ENCODE data around the gene BIN2. TPM values are rescaled to one million over a fixed set of nuclear protein-coding genes. Genes with fewer than 3 reads are reported as not detected.

The BIN2 gene
- total and polyA plus RNA-seq, 2 of the 13 experiments (the other 11 are each of a cell fraction or from before 2014, with no cell fraction given) = not detected

GRCh38 chr12:51238510-51239334 is 85.3 kb downstream of the BIN2 start, which contains the start of gene DAZAP2 (continued):
- TF ChIP-seq ZBTB33 (CRISPR knock-in tag; IDR thresholded peaks at IDR 0.05) = no peak
- peak; percentile 90 for TF ChIP-seq SP4 (CRISPR knock-in tag; IDR thresholded peaks at IDR 0.05)
- TF ChIP-seq DBP (CRISPR knock-in tag; IDR thresholded peaks at IDR 0.05; ENCODE audit: not compliant biosample characterization) = peak; percentile 60
- TF ChIP-seq SNAI1 (CRISPR knock-in tag; IDR thresholded peaks at IDR 0.05; ENCODE audit: borderline replicate concordance) = no peak
- no peak for TF ChIP-seq ZNF34 (CRISPR knock-in tag; IDR thresholded peaks at IDR 0.05; ENCODE audit: borderline replicate concordance)
- TF ChIP-seq ZNF740 (CRISPR knock-in tag; IDR thresholded peaks at IDR 0.05) = peak; percentile 99
- TF ChIP-seq ZNF17 (CRISPR knock-in tag; IDR thresholded peaks at IDR 0.05) = no peak
- TF ChIP-seq NFYC (CRISPR knock-in tag; IDR thresholded peaks at IDR 0.05) = peak; percentile 96
- TF ChIP-seq PRPF4 (IDR thresholded peaks at IDR 0.05; ENCODE audit: low read depth, low read length, poor library complexity, severe bottlenecking) = no peak
- peak; percentile 67; the same call in 1 of the 2 replicates for TF ChIP-seq ZNF800 (CRISPR knock-in tag; IDR thresholded peaks at IDR 0.05)
- peak; percentile 29; the same call in 1 of the 2 replicates for TF ChIP-seq ATF3 (CRISPR knock-in tag; IDR thresholded peaks at IDR 0.05)
- TF ChIP-seq NR0B2 (CRISPR knock-in tag; IDR thresholded peaks at IDR 0.05) = peak; percentile 53; the same call in 1 of the 2 replicates
- no peak for TF ChIP-seq CEBPB (IDR thresholded peaks at IDR 0.05; ENCODE audit: borderline replicate concordance, low read depth, low read length)
- TF ChIP-seq TRIM24 (CRISPR knock-in tag; IDR thresholded peaks at IDR 0.05) = no peak
- TF ChIP-seq ARNT (IDR thresholded peaks at IDR 0.05) = no peak
- no peak for TF ChIP-seq FOXM1 (CRISPR knock-in tag; IDR thresholded peaks at IDR 0.05)
- TF ChIP-seq ADNP (CRISPR knock-in tag; IDR thresholded peaks at IDR 0.05) = peak; percentile 31; the same call in 1 of the 2 replicates
- peak; percentile 89 for TF ChIP-seq HNRNPLL (IDR thresholded peaks at IDR 0.05; ENCODE audit: low read depth, low read length, poor library complexity, severe bottlenecking)
- peak; percentile 79; the same call in 1 of the 2 replicates for TF ChIP-seq ZNF350 (CRISPR knock-in tag; IDR thresholded peaks at IDR 0.05; ENCODE audit: borderline replicate concordance, low read depth)
- 0 out of 2 replicates have a peak, but pooled peaks have one; percentile 58 for TF ChIP-seq ZNF746 (CRISPR knock-in tag; IDR thresholded peaks at IDR 0.05)
- TF ChIP-seq ZNF382 (CRISPR knock-in tag; IDR thresholded peaks at IDR 0.05; ENCODE audit: borderline replicate concordance) = no peak

All from HepG2 (cell line).